K562 (cell line): ENCODE data around the gene SMAD7. TPM values are rescaled to one million over a fixed set of nuclear protein-coding genes. Genes with fewer than 3 reads are reported as not detected.
A peak's percentile ranks its signal among the peaks of the same experiment; 100 is the strongest.

ENCODE experiments used
- FOXJ2 ChIP-seq: fragments of 200-800 bp; sonication (Bioruptor generic); IDR thresholded peaks from 2 replicates; pipeline ENCODE4 v1.6.1; 2016; ENCODE audit warnings: missing genetic modification characterization, missing compliant biosample characterization
- GABPB2 ChIP-seq: fragments of 250-450 bp; sonication (Bioruptor Pico); conservative IDR thresholded peaks from 2 replicates; pipeline ENCODE4 v1.5.1; 2021; ENCODE audit warnings: mild to moderate bottlenecking
- L3MBTL2 ChIP-seq: fragments of 450-650 bp; IDR thresholded peaks from 2 replicates; pipeline ENCODE4 v1.6.1; 2016; ENCODE audit warnings: mild to moderate bottlenecking, moderate library complexity
- PREB ChIP-seq: sonication (generic); formaldehyde crosslinking; IDR thresholded peaks from 2 replicates; pipeline ENCODE4 v1.8.1; 2023; ENCODE audit warnings: mild to moderate bottlenecking, missing genetic modification reagents
- SRSF3 ChIP-seq: fragments of 200-400 bp; formaldehyde crosslinking; IDR thresholded peaks from 2 replicates; pipeline ENCODE4 v1.6.1; 2016; ENCODE audit warnings: mild to moderate bottlenecking, low read length, moderate library complexity; ENCODE audit not compliant: insufficient read depth
- ZNF449 ChIP-seq: fragments of 250-450 bp; sonication (Bioruptor Pico); IDR thresholded peaks from 2 replicates; pipeline ENCODE4 v1.8.0; 2022; ENCODE audit warnings: moderate library complexity, mild to moderate bottlenecking, inconsistent platforms
- polyA plus RNA-seq, 8 experiments: library from polyadenylated mRNA; depleted of rRNA in 4 of 8; stranded (reverse) in 5 of 8; unstranded in 3 of 8; fragments of >200 nt; fragmentation: Nextera tagmentation in 2 of 8; fragmentation: Illumina TruSeq in 1 of 8; extraction: Ambion mirVana in 2 of 8; extraction: Trizol in 1 of 8; gene quantifications; 2 replicates each; pipeline versions ENCODE4 v1.2.1 to v1.2.3, GENCODE V29; 2011 to 2014; ENCODE audit warnings: inconsistent platforms in 1 of 8, missing spikeins in 1 of 8
- total RNA-seq, 7 experiments: library from RNA; depleted of rRNA in 6 of 7; stranded (reverse); fragments of >200 nt in 6 of 7; fragmentation: Illumina TruSeq in 2 of 7; extraction: Trizol in 2 of 7; gene quantifications; 2 replicates each; pipeline versions ENCODE4 v1.2.1 to v1.2.3, GENCODE V29; 2011 to 2021; ENCODE audit warnings: low replicate concordance in 1 of 7
- TF ChIP-seq, protein P1 (sequence below), 2 experiments: fragments of 450-650 bp; IDR thresholded peaks; 2 replicates each; pipeline ENCODE4 v1.6.1; 2016
- TF ChIP-seq, protein P2 (sequence below): sonication (generic); formaldehyde crosslinking; IDR thresholded peaks from 2 replicates; pipeline ENCODE4 v1.8.0; 2023; ENCODE audit warnings: missing genetic modification reagents, mild to moderate bottlenecking, borderline replicate concordance

The SMAD7 gene
- total and polyA plus RNA-seq, 9 of the 15 experiments (the other 6 are each of a cell fraction or from before 2014, with no cell fraction given), result 0.13 to 3.0 (median 1.6) TPM

- TF ChIP-seq, protein P1, sequence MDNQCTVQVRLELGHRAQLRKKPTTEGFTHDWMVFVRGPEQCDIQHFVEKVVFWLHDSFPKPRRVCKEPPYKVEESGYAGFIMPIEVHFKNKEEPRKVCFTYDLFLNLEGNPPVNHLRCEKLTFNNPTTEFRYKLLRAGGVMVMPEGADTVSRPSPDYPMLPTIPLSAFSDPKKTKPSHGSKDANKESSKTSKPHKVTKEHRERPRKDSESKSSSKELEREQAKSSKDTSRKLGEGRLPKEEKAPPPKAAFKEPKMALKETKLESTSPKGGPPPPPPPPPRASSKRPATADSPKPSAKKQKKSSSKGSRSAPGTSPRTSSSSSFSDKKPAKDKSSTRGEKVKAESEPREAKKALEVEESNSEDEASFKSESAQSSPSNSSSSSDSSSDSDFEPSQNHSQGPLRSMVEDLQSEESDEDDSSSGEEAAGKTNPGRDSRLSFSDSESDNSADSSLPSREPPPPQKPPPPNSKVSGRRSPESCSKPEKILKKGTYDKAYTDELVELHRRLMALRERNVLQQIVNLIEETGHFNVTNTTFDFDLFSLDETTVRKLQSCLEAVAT (IDR thresholded peaks at IDR 0.05), result peak in 1 of 2 experiments; percentile 50; a peak in 2 of 4 replicates
- TF ChIP-seq, protein P2, sequence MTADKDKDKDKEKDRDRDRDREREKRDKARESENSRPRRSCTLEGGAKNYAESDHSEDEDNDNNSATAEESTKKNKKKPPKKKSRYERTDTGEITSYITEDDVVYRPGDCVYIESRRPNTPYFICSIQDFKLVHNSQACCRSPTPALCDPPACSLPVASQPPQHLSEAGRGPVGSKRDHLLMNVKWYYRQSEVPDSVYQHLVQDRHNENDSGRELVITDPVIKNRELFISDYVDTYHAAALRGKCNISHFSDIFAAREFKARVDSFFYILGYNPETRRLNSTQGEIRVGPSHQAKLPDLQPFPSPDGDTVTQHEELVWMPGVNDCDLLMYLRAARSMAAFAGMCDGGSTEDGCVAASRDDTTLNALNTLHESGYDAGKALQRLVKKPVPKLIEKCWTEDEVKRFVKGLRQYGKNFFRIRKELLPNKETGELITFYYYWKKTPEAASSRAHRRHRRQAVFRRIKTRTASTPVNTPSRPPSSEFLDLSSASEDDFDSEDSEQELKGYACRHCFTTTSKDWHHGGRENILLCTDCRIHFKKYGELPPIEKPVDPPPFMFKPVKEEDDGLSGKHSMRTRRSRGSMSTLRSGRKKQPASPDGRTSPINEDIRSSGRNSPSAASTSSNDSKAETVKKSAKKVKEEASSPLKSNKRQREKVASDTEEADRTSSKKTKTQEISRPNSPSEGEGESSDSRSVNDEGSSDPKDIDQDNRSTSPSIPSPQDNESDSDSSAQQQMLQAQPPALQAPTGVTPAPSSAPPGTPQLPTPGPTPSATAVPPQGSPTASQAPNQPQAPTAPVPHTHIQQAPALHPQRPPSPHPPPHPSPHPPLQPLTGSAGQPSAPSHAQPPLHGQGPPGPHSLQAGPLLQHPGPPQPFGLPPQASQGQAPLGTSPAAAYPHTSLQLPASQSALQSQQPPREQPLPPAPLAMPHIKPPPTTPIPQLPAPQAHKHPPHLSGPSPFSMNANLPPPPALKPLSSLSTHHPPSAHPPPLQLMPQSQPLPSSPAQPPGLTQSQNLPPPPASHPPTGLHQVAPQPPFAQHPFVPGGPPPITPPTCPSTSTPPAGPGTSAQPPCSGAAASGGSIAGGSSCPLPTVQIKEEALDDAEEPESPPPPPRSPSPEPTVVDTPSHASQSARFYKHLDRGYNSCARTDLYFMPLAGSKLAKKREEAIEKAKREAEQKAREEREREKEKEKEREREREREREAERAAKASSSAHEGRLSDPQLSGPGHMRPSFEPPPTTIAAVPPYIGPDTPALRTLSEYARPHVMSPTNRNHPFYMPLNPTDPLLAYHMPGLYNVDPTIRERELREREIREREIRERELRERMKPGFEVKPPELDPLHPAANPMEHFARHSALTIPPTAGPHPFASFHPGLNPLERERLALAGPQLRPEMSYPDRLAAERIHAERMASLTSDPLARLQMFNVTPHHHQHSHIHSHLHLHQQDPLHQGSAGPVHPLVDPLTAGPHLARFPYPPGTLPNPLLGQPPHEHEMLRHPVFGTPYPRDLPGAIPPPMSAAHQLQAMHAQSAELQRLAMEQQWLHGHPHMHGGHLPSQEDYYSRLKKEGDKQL (CRISPR knock-in tag), result no peak
- TF ChIP-seq GABPB2 (CRISPR knock-in tag) (no peak), PREB (0 out of 2 replicates have a peak, but pooled peaks have one; percentile 60), FOXJ2 (tag) (no peak), ZNF449 (CRISPR knock-in tag) (no peak), L3MBTL2 (0 out of 2 replicates have a peak, but pooled peaks have one; percentile 34), SRSF3 (no peak)
Observed at GRCh38 chr18:48896875-48897511, 53.8 kb downstream of the SMAD7 start (continued).
